ENCODE results near the gene RPS19BP1.

Gene RPS19BP1

GRCh38 chr22:39488563-39489083, 43.9 kb downstream of the RPS19BP1 start:
- no peak for DNase-seq

GRCh38 chr22:39487826-39488520, 44.6 kb downstream of the RPS19BP1 start:
- DNase-seq, result no peak

- DNase-seq, result no peak
Observed at GRCh38 chr22:39486951-39487825, 45.4 kb downstream of the RPS19BP1 start.

- no peak for DNase-seq
Observed at GRCh38 chr22:39482768-39483167, 49.8 kb downstream of the RPS19BP1 start.

GRCh38 chr22:39481595-39481994, 51.0 kb downstream of the RPS19BP1 start:
- DNase-seq, result no peak

- no peak for DNase-seq
Observed at GRCh38 chr22:39481054-39481453, 51.5 kb downstream of the RPS19BP1 start.

- DNase-seq, result no peak
Observed at GRCh38 chr22:39480557-39480956, 52.0 kb downstream of the RPS19BP1 start.

- DNase-seq, result no peak
Observed at GRCh38 chr22:39479254-39479653, 53.3 kb downstream of the RPS19BP1 start.

All from NCI-H69 (cell line).